ENCODE results near the gene NACC1.

DNA sequence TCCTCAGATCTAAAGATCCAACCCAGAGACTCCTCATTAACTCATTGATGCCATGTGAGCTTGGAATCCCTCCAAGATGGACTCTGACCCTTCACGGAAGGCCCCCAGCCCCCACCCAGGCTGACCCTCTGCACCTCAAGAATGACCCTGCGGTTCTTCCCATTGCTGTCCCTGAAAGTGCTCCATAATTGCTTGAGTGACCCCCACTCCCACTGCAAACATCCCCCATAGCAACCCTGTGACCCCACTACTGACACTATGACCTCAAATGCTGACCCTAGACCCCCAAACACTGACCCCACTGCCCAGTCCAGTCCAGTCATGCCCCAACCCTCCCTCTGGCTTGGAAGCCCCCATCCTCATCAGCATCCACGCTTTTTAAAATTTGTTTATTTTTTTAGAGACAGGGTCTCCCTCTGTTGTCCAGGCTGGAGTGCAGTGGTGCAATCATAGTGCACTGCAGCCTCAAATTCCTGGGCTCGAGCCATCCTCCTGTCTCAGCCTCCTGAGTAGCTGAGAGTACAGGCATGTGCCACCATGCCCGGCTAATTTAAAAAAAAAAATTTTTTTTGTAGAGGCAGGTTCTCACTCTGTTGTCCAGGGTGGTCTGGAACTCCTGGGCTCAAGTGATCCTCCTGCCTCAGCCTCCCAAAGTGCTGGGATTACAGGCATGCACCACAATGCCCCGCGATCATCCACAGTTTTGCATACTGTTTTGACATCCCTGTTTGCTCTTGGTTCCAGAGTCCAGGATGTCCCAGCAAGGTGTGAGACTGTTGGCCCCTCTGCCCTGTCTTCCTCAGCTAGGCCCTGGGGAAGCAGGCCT is 16.3 kb upstream of the NACC1 start:
- TF ChIP-seq, protein P1, sequence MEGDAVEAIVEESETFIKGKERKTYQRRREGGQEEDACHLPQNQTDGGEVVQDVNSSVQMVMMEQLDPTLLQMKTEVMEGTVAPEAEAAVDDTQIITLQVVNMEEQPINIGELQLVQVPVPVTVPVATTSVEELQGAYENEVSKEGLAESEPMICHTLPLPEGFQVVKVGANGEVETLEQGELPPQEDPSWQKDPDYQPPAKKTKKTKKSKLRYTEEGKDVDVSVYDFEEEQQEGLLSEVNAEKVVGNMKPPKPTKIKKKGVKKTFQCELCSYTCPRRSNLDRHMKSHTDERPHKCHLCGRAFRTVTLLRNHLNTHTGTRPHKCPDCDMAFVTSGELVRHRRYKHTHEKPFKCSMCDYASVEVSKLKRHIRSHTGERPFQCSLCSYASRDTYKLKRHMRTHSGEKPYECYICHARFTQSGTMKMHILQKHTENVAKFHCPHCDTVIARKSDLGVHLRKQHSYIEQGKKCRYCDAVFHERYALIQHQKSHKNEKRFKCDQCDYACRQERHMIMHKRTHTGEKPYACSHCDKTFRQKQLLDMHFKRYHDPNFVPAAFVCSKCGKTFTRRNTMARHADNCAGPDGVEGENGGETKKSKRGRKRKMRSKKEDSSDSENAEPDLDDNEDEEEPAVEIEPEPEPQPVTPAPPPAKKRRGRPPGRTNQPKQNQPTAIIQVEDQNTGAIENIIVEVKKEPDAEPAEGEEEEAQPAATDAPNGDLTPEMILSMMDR (IDR thresholded peaks at IDR 0.05; ENCODE audit: low read depth, low read length, missing input control): no peak
- no peak for TF ChIP-seq GABPA (IDR thresholded peaks at IDR 0.05 in 1 of 2, conservative IDR thresholded peaks at IDR 0.05 in 1 of 2)
- TF ChIP-seq, protein P2, sequence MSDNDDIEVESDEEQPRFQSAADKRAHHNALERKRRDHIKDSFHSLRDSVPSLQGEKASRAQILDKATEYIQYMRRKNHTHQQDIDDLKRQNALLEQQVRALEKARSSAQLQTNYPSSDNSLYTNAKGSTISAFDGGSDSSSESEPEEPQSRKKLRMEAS (IDR thresholded peaks at IDR 0.05): no peak
- TF ChIP-seq, protein P3, sequence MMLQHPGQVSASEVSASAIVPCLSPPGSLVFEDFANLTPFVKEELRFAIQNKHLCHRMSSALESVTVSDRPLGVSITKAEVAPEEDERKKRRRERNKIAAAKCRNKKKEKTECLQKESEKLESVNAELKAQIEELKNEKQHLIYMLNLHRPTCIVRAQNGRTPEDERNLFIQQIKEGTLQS (IDR thresholded peaks at IDR 0.05): no peak
- TF ChIP-seq, protein P4, sequence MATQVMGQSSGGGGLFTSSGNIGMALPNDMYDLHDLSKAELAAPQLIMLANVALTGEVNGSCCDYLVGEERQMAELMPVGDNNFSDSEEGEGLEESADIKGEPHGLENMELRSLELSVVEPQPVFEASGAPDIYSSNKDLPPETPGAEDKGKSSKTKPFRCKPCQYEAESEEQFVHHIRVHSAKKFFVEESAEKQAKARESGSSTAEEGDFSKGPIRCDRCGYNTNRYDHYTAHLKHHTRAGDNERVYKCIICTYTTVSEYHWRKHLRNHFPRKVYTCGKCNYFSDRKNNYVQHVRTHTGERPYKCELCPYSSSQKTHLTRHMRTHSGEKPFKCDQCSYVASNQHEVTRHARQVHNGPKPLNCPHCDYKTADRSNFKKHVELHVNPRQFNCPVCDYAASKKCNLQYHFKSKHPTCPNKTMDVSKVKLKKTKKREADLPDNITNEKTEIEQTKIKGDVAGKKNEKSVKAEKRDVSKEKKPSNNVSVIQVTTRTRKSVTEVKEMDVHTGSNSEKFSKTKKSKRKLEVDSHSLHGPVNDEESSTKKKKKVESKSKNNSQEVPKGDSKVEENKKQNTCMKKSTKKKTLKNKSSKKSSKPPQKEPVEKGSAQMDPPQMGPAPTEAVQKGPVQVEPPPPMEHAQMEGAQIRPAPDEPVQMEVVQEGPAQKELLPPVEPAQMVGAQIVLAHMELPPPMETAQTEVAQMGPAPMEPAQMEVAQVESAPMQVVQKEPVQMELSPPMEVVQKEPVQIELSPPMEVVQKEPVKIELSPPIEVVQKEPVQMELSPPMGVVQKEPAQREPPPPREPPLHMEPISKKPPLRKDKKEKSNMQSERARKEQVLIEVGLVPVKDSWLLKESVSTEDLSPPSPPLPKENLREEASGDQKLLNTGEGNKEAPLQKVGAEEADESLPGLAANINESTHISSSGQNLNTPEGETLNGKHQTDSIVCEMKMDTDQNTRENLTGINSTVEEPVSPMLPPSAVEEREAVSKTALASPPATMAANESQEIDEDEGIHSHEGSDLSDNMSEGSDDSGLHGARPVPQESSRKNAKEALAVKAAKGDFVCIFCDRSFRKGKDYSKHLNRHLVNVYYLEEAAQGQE (IDR thresholded peaks at IDR 0.05): no peak
